ENCODE data around the gene SLC8A1. TPM values are rescaled to one million over a fixed set of nuclear protein-coding genes. Genes with fewer than 3 reads are reported as not detected.

SLC8A1 gene
- total RNA-seq, 1 donor from 2014 or later, result 0.13 TPM

- no peak for DNase-seq (ENCODE audit: low read depth in 2 of 2)
Measured at GRCh38 chr2:40276076-40276475, 175.8 kb downstream of the SLC8A1 start.

GRCh38 chr2:40274270-40274669, 177.6 kb downstream of the SLC8A1 start:
- DNase-seq (ENCODE audit: low read depth in 2 of 2), result no peak

GRCh38 chr2:40273734-40274182, 178.1 kb downstream of the SLC8A1 start:
- no peak for DNase-seq (ENCODE audit: low read depth in 2 of 2)

- DNase-seq (ENCODE audit: low read depth in 2 of 2), result no peak
Measured at GRCh38 chr2:40271094-40271493, 180.8 kb downstream of the SLC8A1 start.

GRCh38 chr2:40270372-40270771, 181.5 kb downstream of the SLC8A1 start:
- DNase-seq (ENCODE audit: low read depth in 2 of 2), result no peak

- DNase-seq (ENCODE audit: low read depth in 2 of 2), result no peak
Measured at GRCh38 chr2:40268566-40268965, 183.3 kb downstream of the SLC8A1 start.

GRCh38 chr2:40266201-40266600, 185.7 kb downstream of the SLC8A1 start:
- no peak for DNase-seq (ENCODE audit: low read depth in 2 of 2)

GRCh38 chr2:40265602-40266001, 186.3 kb downstream of the SLC8A1 start:
- no peak for DNase-seq (ENCODE audit: low read depth in 2 of 2)

GRCh38 chr2:40261042-40261441, 190.8 kb downstream of the SLC8A1 start:
- DNase-seq (ENCODE audit: low read depth in 2 of 2), result no peak

- no peak for DNase-seq (ENCODE audit: low read depth in 2 of 2)
Measured at GRCh38 chr2:40260437-40260836, 191.5 kb downstream of the SLC8A1 start.

GRCh38 chr2:40259900-40260299, 192.0 kb downstream of the SLC8A1 start:
- no peak for DNase-seq (ENCODE audit: low read depth in 2 of 2)

GRCh38 chr2:40258135-40258457, 193.8 kb downstream of the SLC8A1 start:
- no peak for DNase-seq (ENCODE audit: low read depth in 2 of 2)

- no peak for DNase-seq (ENCODE audit: low read depth in 2 of 2)
Measured at GRCh38 chr2:40257340-40258134, 194.4 kb downstream of the SLC8A1 start.

GRCh38 chr2:40256649-40257048, 195.2 kb downstream of the SLC8A1 start:
- DNase-seq (ENCODE audit: low read depth in 2 of 2), result no peak

- no peak for DNase-seq (ENCODE audit: low read depth in 2 of 2)
Measured at GRCh38 chr2:40256008-40256407, 195.9 kb downstream of the SLC8A1 start.

- DNase-seq (ENCODE audit: low read depth in 2 of 2), result no peak
Measured at GRCh38 chr2:40255103-40255502, 196.8 kb downstream of the SLC8A1 start.

- DNase-seq (ENCODE audit: low read depth in 2 of 2), result no peak
Measured at GRCh38 chr2:40254611-40255010, 197.3 kb downstream of the SLC8A1 start.

- peak; percentile 7 to 12 for DNase-seq (ENCODE audit: low read depth in 2 of 2)
Measured at GRCh38 chr2:40251137-40251536, 200.8 kb downstream of the SLC8A1 start.

- no peak for DNase-seq (ENCODE audit: low read depth in 2 of 2)
Measured at GRCh38 chr2:40249577-40249976, 202.3 kb downstream of the SLC8A1 start.

- DNase-seq (ENCODE audit: low read depth in 2 of 2), result no peak
Measured at GRCh38 chr2:40248294-40248693, 203.6 kb downstream of the SLC8A1 start.

- peak in 1 of 2 donors; percentile 54 for DNase-seq (ENCODE audit: low read depth in 2 of 2)
Measured at GRCh38 chr2:40244675-40245074, 207.2 kb downstream of the SLC8A1 start.

- DNase-seq (ENCODE audit: low read depth in 2 of 2), result peak in 1 of 2 donors; percentile 33
Measured at GRCh38 chr2:40244251-40244650, 207.6 kb downstream of the SLC8A1 start.

GRCh38 chr2:40243581-40244187, 208.2 kb downstream of the SLC8A1 start:
- DNase-seq (ENCODE audit: low read depth in 2 of 2), result no peak

All from dermis microvascular lymphatic vessel endothelial cell (primary cell).